Body of pancreas (tissue), 4 donors: Measurements from ENCODE around the gene GLI1.

Experiments used
- CTCF ChIP-seq, 7 experiments: fragments of 450-650 bp in 4 of 7; fragments of 200-600 bp in 3 of 7; sonication (generic) in 3 of 7; IDR thresholded peaks; one replicate each; pipeline ENCODE4 v1.5.1; 2016 to 2019; ENCODE audit warnings: antibody characterized with exemption in 7 of 7
- POLR2A ChIP-seq, 3 donors: fragments of 450-650 bp; IDR thresholded peaks; one replicate each; pipeline ENCODE4 v1.6.1; 2016; ENCODE audit warnings: antibody characterized with exemption in 3 of 3, mild to moderate bottlenecking in 2 of 3

- TF ChIP-seq CTCF (IDR thresholded peaks at IDR 0.05) (no peak), POLR2A (IDR thresholded peaks at IDR 0.05) (no peak)
These were observed 14.8 kb downstream of the GLI1 start for GRCh38 chr12:57474430-57474829.
